T-cell (primary cell): ENCODE data around the gene CECR2. TPM values are rescaled to one million over a fixed set of nuclear protein-coding genes. Genes with fewer than 3 reads are reported as not detected.

Source experiments
- ATAC-seq, 4 experiments: fragments of 200-7000 bp in 3 of 4; fragments of 150-1000 bp in 1 of 4; cut with Tn5 transposase; replicated peaks in 1 of 4; 1 replicate in 3 of 4; 2 replicates in 1 of 4; pipeline ENCODE4 v1.10.0; 2021; ENCODE audit warnings: moderate library complexity in 3 of 4, mild to moderate bottlenecking in 2 of 4, moderate number of reproducible peaks in 1 of 4
- CTCF ChIA-PET, 2 donors: fragments of 300-600 bp; sonication (Branson Sonifier 250); formaldehyde crosslinking; loops; one replicate each; lab custom pipeline; 2022; ENCODE audit warnings: antibody characterized with exemption in 2 of 2; lab: Charles Lee
- POLR2A ChIA-PET, 2 donors: fragments of 300-600 bp; sonication (Branson Sonifier 250); formaldehyde crosslinking; loops; one replicate each; lab custom pipeline; 2022; ENCODE audit warnings: antibody characterized with exemption in 2 of 2; lab: Charles Lee
- DNase-seq, 35 experiments: peaks; one replicate each; pipeline versions ENCODE4 v3.0.0 to v3.0.0-alpha.2; 2013 to 2023
- H3K27ac ChIP-seq: one replicate; pipeline ENCODE4 v1.5.1; 2013; ENCODE audit warnings: low read length
- H3K27me3 ChIP-seq, 2 experiments: replicated peaks in 1 of 2; 1 replicate in 1 of 2; 2 replicates in 1 of 2; pipeline versions ENCODE4 v1.6.1 to v1.7.0; 2013; ENCODE audit warnings: low read length in 1 of 2, mixed read lengths in 1 of 2; ENCODE audit not compliant: control insufficient read depth in 2 of 2, insufficient read depth in 2 of 2; ENCODE audit errors: extremely low read depth in 1 of 2
- H3K36me3 ChIP-seq, 2 donors: 1 replicate in 1 of 2; 2 replicates in 1 of 2; pipeline versions ENCODE4 v1.6.1 to v1.7.0; 2013; ENCODE audit warnings: low read length in 1 of 2; ENCODE audit not compliant: control insufficient read depth in 2 of 2, insufficient read depth in 1 of 2; ENCODE audit errors: extremely low read depth in 1 of 2
- H3K4me1 ChIP-seq, 2 experiments: 1 replicate in 1 of 2; 2 replicates in 1 of 2; pipeline versions ENCODE4 v1.6.1 to v1.7.0; 2013; ENCODE audit warnings: low read length in 2 of 2, mixed read lengths in 1 of 2; ENCODE audit not compliant: insufficient read depth in 2 of 2, control insufficient read depth in 1 of 2; ENCODE audit errors: extremely low read depth in 1 of 2
- H3K4me3 ChIP-seq, 2 donors: 1 replicate in 1 of 2; 2 replicates in 1 of 2; pipeline versions ENCODE4 v1.5.1 to v1.7.0; 2013; ENCODE audit warnings: mild to moderate bottlenecking in 2 of 2, low read length in 1 of 2, moderate library complexity in 1 of 2; ENCODE audit not compliant: control insufficient read depth in 1 of 2; ENCODE audit errors: extremely low read depth in 1 of 2
- H3K9me3 ChIP-seq: 2 replicates; pipeline ENCODE4 v1.7.0; 2013
- H3K27ac Mint-ChIP-seq, 2 donors: one replicate each; pipeline ENCODE4 v1.8.0; 2020 to 2021; ENCODE audit warnings: mild to moderate bottlenecking in 2 of 2, mixed read lengths in 2 of 2
- H3K27me3 Mint-ChIP-seq, 2 donors: one replicate each; pipeline ENCODE4 v1.8.0; 2021 to 2022; ENCODE audit warnings: mixed read lengths in 2 of 2
- H3K36me3 Mint-ChIP-seq: one replicate; pipeline ENCODE4 v1.8.0; 2021; ENCODE audit warnings: mixed read lengths
- H3K4me1 Mint-ChIP-seq, 3 donors: one replicate each; pipeline ENCODE4 v1.8.0; 2020 to 2022; ENCODE audit warnings: mixed read lengths in 3 of 3, mild to moderate bottlenecking in 1 of 3
- H3K4me3 Mint-ChIP-seq, 3 donors: one replicate each; pipeline ENCODE4 v1.8.0; 2020 to 2022; ENCODE audit warnings: mild to moderate bottlenecking in 3 of 3, mixed read lengths in 3 of 3, moderate library complexity in 3 of 3
- H3K9me3 Mint-ChIP-seq, 3 donors: one replicate each; pipeline ENCODE4 v1.8.0; 2020 to 2022; ENCODE audit warnings: mixed read lengths in 3 of 3
- WGBS: methylation state at CpG from one replicate; pipeline ENCODE4 v1.1.5; 2013; ENCODE audit warnings: missing lambda C conversion rate; ENCODE audit not compliant: insufficient coverage; 5-methylcytosine and 5-hydroxymethylcytosine counted together
- total RNA-seq, 35 experiments: library from RNA in 6 of 35; stranded (reverse) in 6 of 35; fragments of 120-200 nt in 1 of 35; gene quantifications; one replicate each; pipeline versions ENCODE4 v1.2.1 to v1.2.4 and lab custom pipeline; 2013 to 2026

The CECR2 gene
- total RNA-seq, 5 donors from 2014 or later (not counting 1 experiment from before 2014, with no cell fraction given) = 0.09 to 1.1 (median 0.50) TPM; not detected in 1

DNA sequence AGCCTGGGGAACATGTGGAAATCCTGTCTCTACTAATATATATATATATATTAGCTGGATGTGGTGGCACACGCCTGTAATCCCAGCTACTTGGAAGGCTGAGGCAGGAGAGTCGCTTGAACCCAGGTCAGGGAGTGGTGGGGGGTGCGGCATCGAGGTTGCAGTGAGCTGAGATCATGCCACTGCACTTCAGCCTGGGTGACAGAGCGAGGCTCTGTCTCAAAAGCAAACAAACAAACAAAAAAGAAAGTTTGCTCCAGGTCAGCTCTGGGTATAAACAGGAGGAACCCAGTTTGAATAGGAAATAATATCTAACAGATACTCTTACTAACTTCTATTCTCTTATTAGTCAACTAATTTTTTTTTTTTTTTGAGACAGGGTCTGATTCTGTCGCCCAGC, 34.3 kb upstream of the CECR2 start:
- POLR2A ChIA-PET = no interaction called here

DNA sequence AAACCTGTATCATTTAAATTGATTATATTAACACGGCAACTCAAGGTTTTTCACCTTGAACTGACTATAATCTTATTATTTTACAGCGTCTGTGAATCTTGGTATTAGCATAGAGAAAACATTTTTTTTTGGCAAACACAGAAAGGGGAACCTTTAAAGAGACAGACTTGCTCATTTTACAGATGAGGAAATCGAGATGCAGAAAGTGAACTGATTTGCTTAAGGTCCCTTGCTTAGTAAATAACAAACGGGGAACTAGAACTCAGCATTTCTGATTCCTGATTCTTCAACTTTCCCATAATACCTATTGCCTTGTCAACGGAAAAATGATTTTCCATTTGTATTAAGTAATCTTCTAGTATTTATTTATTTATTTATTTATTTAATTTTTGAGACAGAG, 33.2 kb upstream of the CECR2 start:
- peaks cover 0 to 15% of the 10 kb centered on the region in 2 experiments for H3K27me3 ChIP-seq
- no peaks in the 10 kb centered on the region for H3K36me3 ChIP-seq
- no peaks in the 10 kb centered on the region for H3K4me1 ChIP-seq
- POLR2A ChIA-PET = no interaction called here
- H3K4me1 Mint-ChIP-seq = no peaks in the 10 kb centered on the region
- WGBS = no CpG with 5 or more reads among the region's 5 CpGs
- H3K27me3 Mint-ChIP-seq = peaks cover 0 to 3% of the 10 kb centered on the region in 2 donors
- H3K4me3 ChIP-seq = no peak overlapping the region
- no peak overlapping the region for H3K27ac ChIP-seq
- ATAC-seq (no peak), DNase-seq (no peak)
- H3K4me3 Mint-ChIP-seq = no peak overlapping the region
- H3K9me3 Mint-ChIP-seq = no peaks in the 10 kb centered on the region
- H3K9me3 ChIP-seq = no peaks in the 10 kb centered on the region
- no peak overlapping the region for H3K27ac Mint-ChIP-seq
- CTCF ChIA-PET = no interaction called here
- no peaks in the 10 kb centered on the region for H3K36me3 Mint-ChIP-seq

More for the DNA sequence above, 34.3 kb upstream of the CECR2 start:
- Mint-ChIP-seq H3K4me1 (no peaks in the 10 kb centered on the region), H3K36me3 (no peaks in the 10 kb centered on the region), H3K4me3 (no peak overlapping the region), H3K27ac (no peak overlapping the region), H3K9me3 (no peaks in the 10 kb centered on the region), H3K27me3 (peaks cover 0 to 3% of the 10 kb centered on the region in 2 donors)
- DNase-seq (no peak), ATAC-seq (no peak)
- no peak overlapping the region for H3K27ac ChIP-seq
- no peaks in the 10 kb centered on the region for H3K9me3 ChIP-seq
- no peak overlapping the region for H3K4me3 ChIP-seq
- 100% methylated on average over 1 of the region's 6 CpGs for WGBS
- CTCF ChIA-PET = no interaction called here
- no peaks in the 10 kb centered on the region for H3K36me3 ChIP-seq
- peaks cover 0 to 11% of the 10 kb centered on the region in 2 experiments for H3K27me3 ChIP-seq
- H3K4me1 ChIP-seq = no peaks in the 10 kb centered on the region

DNA sequence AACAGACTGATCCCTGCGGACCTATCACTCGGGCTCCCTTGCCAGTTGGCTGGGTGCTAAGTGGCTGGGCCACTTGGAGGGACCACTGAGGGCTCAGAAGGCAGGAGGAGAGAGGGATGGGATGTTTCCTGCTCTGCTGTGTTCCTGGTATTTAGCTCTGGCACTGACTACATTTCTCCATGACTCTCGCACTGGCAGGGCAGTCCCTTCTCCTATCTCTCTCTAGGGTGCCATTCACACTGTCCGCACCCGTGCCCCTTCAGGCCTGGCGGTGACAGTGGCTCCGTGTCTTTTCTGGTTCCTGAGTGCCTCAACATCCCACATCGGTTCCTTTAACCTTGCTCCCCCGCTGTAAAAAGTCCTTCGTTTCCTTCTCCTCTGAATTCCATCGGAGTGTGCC, 31.6 kb upstream of the CECR2 start:
- Mint-ChIP-seq H3K27ac (no peak overlapping the region), H3K36me3 (no peaks in the 10 kb centered on the region), H3K4me3 (no peak overlapping the region), H3K4me1 (no peaks in the 10 kb centered on the region), H3K9me3 (no peaks in the 10 kb centered on the region), H3K27me3 (peaks cover 0 to 3% of the 10 kb centered on the region in 2 donors)
- Histone ChIP-seq H3K4me3 (no peak overlapping the region), H3K27ac (no peak overlapping the region), H3K9me3 (no peaks in the 10 kb centered on the region), H3K36me3 (no peaks in the 10 kb centered on the region), H3K27me3 (peaks cover 0 to 15% of the 10 kb centered on the region in 2 experiments), H3K4me1 (no peaks in the 10 kb centered on the region)
- no peak for DNase-seq
- ChIA-PET POLR2A (no interaction called here), CTCF (interaction anchor here in 1 of 2 donors (0.6 kb wide), 1 partner anchor 121 kb away, joined by 3 read pairs; no protein-coding TSS in a partner anchor)
- ATAC-seq = no peak
- 84% methylated on average over 9 of the region's 11 CpGs for WGBS

DNA sequence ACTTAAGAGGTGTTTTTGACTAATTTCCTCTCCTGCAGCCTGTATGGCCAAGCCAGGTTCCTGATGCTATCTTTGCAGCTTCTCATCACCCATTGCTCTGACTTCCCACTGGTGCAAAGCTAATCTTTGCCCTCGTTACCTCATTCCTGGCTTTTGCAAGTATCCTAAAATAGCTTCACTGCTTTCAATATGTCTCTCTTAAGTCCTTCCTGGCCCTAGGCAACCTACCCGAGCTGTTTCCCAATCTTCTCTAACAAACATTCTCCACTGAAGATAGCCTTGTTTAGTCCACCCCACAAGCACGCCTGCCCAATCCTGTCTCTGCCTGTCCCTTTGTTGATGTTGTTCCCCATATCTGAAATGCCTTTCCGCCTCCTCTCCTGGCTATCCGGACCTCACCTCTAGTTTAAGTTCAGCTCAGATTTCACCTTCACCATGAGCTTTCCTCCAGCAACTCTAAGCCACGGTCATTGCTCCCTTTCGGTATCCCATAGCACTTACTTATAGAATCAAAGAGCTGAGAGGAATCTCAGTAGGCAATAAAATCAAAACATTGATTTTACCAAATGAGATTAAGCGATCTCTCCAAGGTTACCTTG, 30.1 kb upstream of the CECR2 start:
- Histone ChIP-seq H3K4me3 (no peak overlapping the region), H3K36me3 (no peaks in the 10 kb centered on the region), H3K4me1 (no peaks in the 10 kb centered on the region), H3K27me3 (peaks cover 0 to 18% of the 10 kb centered on the region in 2 experiments), H3K9me3 (no peaks in the 10 kb centered on the region), H3K27ac (no peak overlapping the region)
- CTCF ChIA-PET = interaction anchor here in 1 of 2 donors (0.6 kb wide), 1 partner anchor 266 kb away, joined by 4 read pairs; no protein-coding TSS in a partner anchor
- H3K27ac Mint-ChIP-seq = no peak overlapping the region
- H3K27me3 Mint-ChIP-seq = peaks cover 0 to 3% of the 10 kb centered on the region in 2 donors
- DNase-seq = no peak
- no peaks in the 10 kb centered on the region for H3K4me1 Mint-ChIP-seq
- no peak overlapping the region for H3K4me3 Mint-ChIP-seq
- no peaks in the 10 kb centered on the region for H3K9me3 Mint-ChIP-seq
- WGBS = 87% methylated on average over 8 of the region's 8 CpGs
- POLR2A ChIA-PET = no interaction called here
- no peak for ATAC-seq
- no peaks in the 10 kb centered on the region for H3K36me3 Mint-ChIP-seq

DNA sequence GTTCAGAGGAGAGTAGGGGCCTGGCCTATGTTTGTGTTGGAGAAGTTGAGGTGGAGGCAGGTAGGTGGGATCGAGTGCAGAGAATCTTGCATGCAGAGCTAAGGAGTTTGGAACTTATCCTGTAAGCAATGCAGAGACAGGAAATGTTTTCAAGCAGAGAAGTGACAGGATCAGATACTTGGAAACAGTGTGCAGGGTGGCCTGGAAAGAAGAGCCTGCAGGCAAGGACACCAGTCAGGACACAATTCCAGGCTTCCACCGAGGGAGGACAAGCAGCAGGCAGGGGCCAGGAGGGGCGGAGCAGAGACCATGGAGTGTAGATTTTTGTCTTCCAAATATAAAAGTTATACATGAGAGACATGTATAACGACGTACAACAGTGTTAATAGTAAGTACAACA, 26.9 kb upstream of the CECR2 start:
- Histone ChIP-seq H3K9me3 (no peaks in the 10 kb centered on the region), H3K4me1 (no peaks in the 10 kb centered on the region), H3K36me3 (no peaks in the 10 kb centered on the region), H3K4me3 (no peak overlapping the region), H3K27me3 (peaks cover 0 to 13% of the 10 kb centered on the region in 2 experiments), H3K27ac (no peak overlapping the region)
- H3K27me3 Mint-ChIP-seq = no peaks in the 10 kb centered on the region
- no peaks in the 10 kb centered on the region for H3K4me1 Mint-ChIP-seq
- 67% methylated on average over 2 of the region's 5 CpGs for WGBS
- POLR2A ChIA-PET = no interaction called here
- no peak overlapping the region for H3K27ac Mint-ChIP-seq
- no peaks in the 10 kb centered on the region for H3K9me3 Mint-ChIP-seq
- CTCF ChIA-PET = no interaction called here
- H3K36me3 Mint-ChIP-seq = no peaks in the 10 kb centered on the region
- DNase-seq = no peak
- ATAC-seq = no peak
- H3K4me3 Mint-ChIP-seq = no peak overlapping the region

DNA sequence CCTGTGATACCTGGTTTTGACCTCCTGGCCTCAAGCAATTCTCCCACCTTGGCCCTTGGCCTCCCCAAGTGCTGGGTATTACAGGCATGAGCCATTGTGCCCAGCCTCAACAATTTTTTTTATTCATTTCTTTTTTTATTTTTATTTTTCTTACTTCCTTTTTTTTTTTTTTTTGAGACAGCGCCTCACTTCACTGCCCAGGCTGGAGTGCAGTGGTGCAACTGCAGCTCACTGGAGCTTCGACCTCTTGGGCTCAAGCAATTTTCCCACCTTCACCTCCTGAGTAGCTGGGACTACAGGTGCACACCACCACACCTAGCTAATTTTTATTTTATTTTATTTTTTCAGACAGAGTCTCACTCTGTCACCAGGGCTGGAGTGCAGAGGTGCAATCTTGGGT, 25.5 kb upstream of the CECR2 start:
- Histone ChIP-seq H3K4me1 (no peaks in the 10 kb centered on the region), H3K27me3 (peaks cover 0 to 15% of the 10 kb centered on the region in 2 experiments), H3K9me3 (no peaks in the 10 kb centered on the region), H3K27ac (no peak overlapping the region), H3K36me3 (no peaks in the 10 kb centered on the region), H3K4me3 (no peak overlapping the region)
- ATAC-seq (no peak), DNase-seq (no peak)
- POLR2A ChIA-PET = interaction anchor here in 1 of 2 donors (0.6 kb wide), 1 partner anchor 11 kb away, joined by 5 read pairs; no protein-coding TSS in a partner anchor
- no peaks in the 10 kb centered on the region for H3K9me3 Mint-ChIP-seq
- H3K4me1 Mint-ChIP-seq = peaks cover 0 to 2% (median 0%) of the 10 kb centered on the region in 3 donors
- H3K27ac Mint-ChIP-seq = no peak overlapping the region
- CTCF ChIA-PET = interaction anchor here (0.6 kb wide), 2 partner anchors 23 to 164 kb away, joined by 4 read pairs; no protein-coding TSS in a partner anchor
- no peak overlapping the region for H3K4me3 Mint-ChIP-seq
- peaks cover 0 to 4% of the 10 kb centered on the region in 2 donors for H3K27me3 Mint-ChIP-seq
- no peaks in the 10 kb centered on the region for H3K36me3 Mint-ChIP-seq
- whole genome bisulfite sequencing = no CpG with 5 or more reads among the region's 2 CpGs
